GM10266 (cell line): ENCODE results near the gene COL5A1.

ENCODE experiments used
- DNase-seq: peaks from one replicate; pipeline ENCODE4 v3.0.0; 2012; ENCODE audit errors: extremely low spot score
- TF ChIP-seq, protein P1 (sequence below): IDR thresholded peaks from 2 replicates; pipeline ENCODE4 v1.5.1; 2012; ENCODE audit warnings: mild to moderate bottlenecking, low read depth; ENCODE audit not compliant: control insufficient read depth, insufficient read depth; ENCODE audit errors: missing control alignments

The COL5A1 gene

GRCh38 chr9:134822541-134822940, 180.9 kb downstream of the COL5A1 start:
- TF ChIP-seq, protein P1, sequence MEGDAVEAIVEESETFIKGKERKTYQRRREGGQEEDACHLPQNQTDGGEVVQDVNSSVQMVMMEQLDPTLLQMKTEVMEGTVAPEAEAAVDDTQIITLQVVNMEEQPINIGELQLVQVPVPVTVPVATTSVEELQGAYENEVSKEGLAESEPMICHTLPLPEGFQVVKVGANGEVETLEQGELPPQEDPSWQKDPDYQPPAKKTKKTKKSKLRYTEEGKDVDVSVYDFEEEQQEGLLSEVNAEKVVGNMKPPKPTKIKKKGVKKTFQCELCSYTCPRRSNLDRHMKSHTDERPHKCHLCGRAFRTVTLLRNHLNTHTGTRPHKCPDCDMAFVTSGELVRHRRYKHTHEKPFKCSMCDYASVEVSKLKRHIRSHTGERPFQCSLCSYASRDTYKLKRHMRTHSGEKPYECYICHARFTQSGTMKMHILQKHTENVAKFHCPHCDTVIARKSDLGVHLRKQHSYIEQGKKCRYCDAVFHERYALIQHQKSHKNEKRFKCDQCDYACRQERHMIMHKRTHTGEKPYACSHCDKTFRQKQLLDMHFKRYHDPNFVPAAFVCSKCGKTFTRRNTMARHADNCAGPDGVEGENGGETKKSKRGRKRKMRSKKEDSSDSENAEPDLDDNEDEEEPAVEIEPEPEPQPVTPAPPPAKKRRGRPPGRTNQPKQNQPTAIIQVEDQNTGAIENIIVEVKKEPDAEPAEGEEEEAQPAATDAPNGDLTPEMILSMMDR: no peak
- no peak for DNase-seq

DNA sequence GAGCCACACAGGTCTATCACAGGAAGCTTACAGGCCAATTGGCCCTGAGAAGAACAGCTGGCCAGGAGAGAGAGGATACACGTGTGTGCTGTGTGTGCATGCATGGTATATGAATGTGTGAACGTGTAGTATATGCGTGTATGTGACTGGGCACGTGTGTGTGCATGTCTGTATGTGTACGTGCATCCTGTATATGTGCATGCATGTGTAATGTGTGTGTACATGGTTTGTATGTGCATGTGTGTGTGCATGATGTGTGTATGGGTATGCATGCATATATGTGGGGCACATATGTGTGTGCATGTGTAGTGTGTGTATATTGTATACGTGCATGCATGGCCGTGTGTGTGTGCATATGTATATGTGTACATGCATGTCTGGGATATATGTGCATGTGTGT, 182.0 kb downstream of the COL5A1 start:
- DNase-seq: no peak

GRCh38 chr9:134824583-134824982, 183.0 kb downstream of the COL5A1 start:
- TF ChIP-seq, protein P1: no peak

More for the DNA sequence above, 182.0 kb downstream of the COL5A1 start:
- TF ChIP-seq, protein P1: no peak

GRCh38 chr9:134825025-134825424, 183.4 kb downstream of the COL5A1 start:
- DNase-seq: no peak
- TF ChIP-seq, protein P1: no peak

More at GRCh38 chr9:134824583-134824982, 183.0 kb downstream of the COL5A1 start:
- DNase-seq: no peak

- TF ChIP-seq, protein P1: no peak
- DNase-seq: no peak
Observed at GRCh38 chr9:134826336-134827285, 185.0 kb downstream of the COL5A1 start.

DNA sequence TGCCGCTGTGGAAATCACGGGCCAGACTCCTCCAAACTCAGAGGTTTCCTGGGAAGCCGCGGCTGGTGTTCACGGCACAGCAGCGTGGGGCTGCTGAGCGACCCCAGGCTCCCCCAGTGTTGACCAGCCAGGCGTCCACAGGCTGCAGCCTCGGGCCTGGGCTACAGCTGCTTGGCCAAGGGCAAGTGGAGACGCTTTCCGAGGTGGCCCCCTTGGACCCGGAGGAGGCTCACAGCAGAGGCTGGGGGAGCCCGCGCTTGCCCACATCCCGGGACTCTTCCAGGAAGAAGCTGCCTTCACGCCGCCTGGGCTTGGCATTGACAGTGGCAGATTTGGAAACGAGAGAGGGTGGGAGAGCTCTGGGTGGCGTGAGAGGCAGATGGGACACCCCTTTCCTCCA, 186.0 kb downstream of the COL5A1 start:
- TF ChIP-seq, protein P1: no peak
- no peak for DNase-seq

- TF ChIP-seq, protein P1: no peak
- no peak for DNase-seq
Observed at GRCh38 chr9:134827993-134828392, 186.4 kb downstream of the COL5A1 start.
